Measurements from ENCODE around the gene MTHFD1L. TPM values are rescaled to one million over a fixed set of nuclear protein-coding genes. Genes with fewer than 3 reads are reported as not detected.

The MTHFD1L gene
- total and polyA plus RNA-seq, 2 donors (not counting 3 experiments of a cell fraction or from before 2014, with no cell fraction given): 40.2 to 120 TPM

GRCh38 chr6:151021896-151022295 lies 156.4 kb downstream of the MTHFD1L start:
- Histone ChIP-seq H3K27ac (ENCODE audit: insufficient read depth, low read depth, low read length) (peak overlapping the region; percentile 74), H3K9me3 (replicated peaks; ENCODE audit: control insufficient read depth, insufficient read depth, low read length) (no peaks in the 10 kb centered on the region), H3K36me3 (ENCODE audit: control insufficient read depth in 2 of 2, extremely low read depth in 1 of 2, insufficient read depth in 2 of 2, low read length in 2 of 2) (peaks cover 6 to 7% of the 10 kb centered on the region in 2 experiments), H2AFZ (ENCODE audit: low read depth, low read length) (no peak overlapping the region), H3K79me2 (ENCODE audit: control insufficient read depth, insufficient read depth, low read length) (no peaks in the 10 kb centered on the region), H3K9ac (replicated peaks; ENCODE audit: extremely low read depth, insufficient read depth, low read length) (peak overlapping the region; percentile 46), H3K27me3 (ENCODE audit: control insufficient read depth in 2 of 2, insufficient read depth in 2 of 2, low read length in 2 of 2) (no peaks in the 10 kb centered on the region), H3K4me3 (replicated peaks in 1 of 3; ENCODE audit: insufficient read depth in 1 of 3, low read depth in 1 of 3, low read length in 3 of 3) (no peak overlapping the region), H4K20me1 (replicated peaks; ENCODE audit: control insufficient read depth, extremely low read depth, insufficient read depth, low read length) (no peaks in the 10 kb centered on the region), H3K9me1 (replicated peaks; ENCODE audit: control insufficient read depth, extremely low read depth, insufficient read depth, low read length) (no peaks in the 10 kb centered on the region), H3K4me2 (ENCODE audit: insufficient read depth, low read length) (peak overlapping the region; percentile 54), H3K4me1 (ENCODE audit: control insufficient read depth, extremely low read depth, insufficient read depth, low read length) (peaks cover 47% of the 10 kb centered on the region)
- CTCF ChIA-PET: interaction anchor here (0.6 to 2.7 kb wide), 4 partner anchors 10 to 313 kb away, joined by 3 to 14 read pairs (median 4); no protein-coding TSS in a partner anchor
- dilution Hi-C loops (cut with MboI; ENCODE audit: extremely low pct_ligation_motif_present, low sequenced_read_pairs): no loop called here
- intact Hi-C loops (cut with micrococcal nuclease): no loop called here
- DNase-seq (ENCODE audit: low read depth, low spot score) (peak; percentile 68), FAIRE-seq (peak; percentile 88)
- BruUV-seq (replicated peaks): no TSS peak
- POLR2A ChIA-PET: no interaction called here
- no peak for TF ChIP-seq POLR2A (IDR thresholded peaks at IDR 0.05; ENCODE audit: low read depth, low read length)

GRCh38 chr6:151022492-151022891 lies 157.0 kb downstream of the MTHFD1L start:
- TF ChIP-seq FOS (IDR thresholded peaks at IDR 0.05; ENCODE audit: borderline replicate concordance, insufficient read depth, low read length) (no peak), EZH2 (IDR thresholded peaks at IDR 0.05; ENCODE audit: borderline replicate concordance, low read depth, low read length, severe bottlenecking) (no peak), GATA2 (IDR thresholded peaks at IDR 0.05; ENCODE audit: insufficient read depth, insufficient read length, low read depth, low read length) (no peak), POLR2AphosphoS5 (IDR thresholded peaks at IDR 0.05; ENCODE audit: insufficient read depth, low read depth, low read length) (no peak), MYC (IDR thresholded peaks at IDR 0.05; ENCODE audit: low read depth, low read length) (no peak), CTCF (IDR thresholded peaks at IDR 0.05; ENCODE audit: extremely low read depth in 1 of 2, insufficient read depth in 1 of 2, low read depth in 1 of 2, low read length in 2 of 2) (no peak), MAX (IDR thresholded peaks at IDR 0.05; ENCODE audit: insufficient read depth, insufficient read length) (no peak), JUN (IDR thresholded peaks at IDR 0.05; ENCODE audit: borderline replicate concordance, insufficient read depth, insufficient read length, low read depth) (no peak), POLR2A (IDR thresholded peaks at IDR 0.05; ENCODE audit: low read depth, low read length) (no peak)
- no peak overlapping the region for H3K4me3 ChIP-seq (replicated peaks in 1 of 3; ENCODE audit: insufficient read depth in 1 of 3, low read depth in 1 of 3, low read length in 3 of 3)
- intact Hi-C loops (cut with micrococcal nuclease) (no loop called here), dilution Hi-C loops (cut with MboI; ENCODE audit: extremely low pct_ligation_motif_present, low sequenced_read_pairs) (no loop called here)
- H4K20me1 ChIP-seq (replicated peaks; ENCODE audit: control insufficient read depth, extremely low read depth, insufficient read depth, low read length): no peaks in the 10 kb centered on the region
- no peaks in the 10 kb centered on the region for H3K9me3 ChIP-seq (replicated peaks; ENCODE audit: control insufficient read depth, insufficient read depth, low read length)
- no peaks in the 10 kb centered on the region for H3K9me1 ChIP-seq (replicated peaks; ENCODE audit: control insufficient read depth, extremely low read depth, insufficient read depth, low read length)
- H3K27me3 ChIP-seq (ENCODE audit: control insufficient read depth in 2 of 2, insufficient read depth in 2 of 2, low read length in 2 of 2): no peaks in the 10 kb centered on the region
- ChIA-PET CTCF (interaction anchor here (0.8 to 6.0 kb wide), 3 partner anchors 8 to 302 kb away, joined by 3 to 30 read pairs (median 14); no protein-coding TSS in a partner anchor), POLR2A (no interaction called here)
- no TSS peak for BruUV-seq (replicated peaks)
- FAIRE-seq: no peak
- peak overlapping the region; percentile 18 for H3K9ac ChIP-seq (replicated peaks; ENCODE audit: extremely low read depth, insufficient read depth, low read length)
- H3K27ac ChIP-seq (ENCODE audit: insufficient read depth, low read depth, low read length): peak overlapping the region; percentile 74
- no peak overlapping the region for H2AFZ ChIP-seq (ENCODE audit: low read depth, low read length)
- peaks cover 47% of the 10 kb centered on the region for H3K4me1 ChIP-seq (ENCODE audit: control insufficient read depth, extremely low read depth, insufficient read depth, low read length)
- H3K4me2 ChIP-seq (ENCODE audit: insufficient read depth, low read length): no peak overlapping the region
- no peak for DNase-seq (ENCODE audit: low read depth, low spot score)
- H3K79me2 ChIP-seq (ENCODE audit: control insufficient read depth, insufficient read depth, low read length): no peaks in the 10 kb centered on the region
- H3K36me3 ChIP-seq (ENCODE audit: control insufficient read depth in 2 of 2, extremely low read depth in 1 of 2, insufficient read depth in 2 of 2, low read length in 2 of 2): peaks cover 2 to 7% of the 10 kb centered on the region in 2 experiments
